ENCODE measurements around the gene DYRK1A. TPM values are rescaled to one million over a fixed set of nuclear protein-coding genes. Genes with fewer than 3 reads are reported as not detected.

Gene DYRK1A
- total RNA-seq, 1 experiment from 2014 or later, result 35.5 TPM

- Histone ChIP-seq H3K9me2 (ENCODE audit: insufficient read depth) (no peaks in the 10 kb centered on the region), H3K9me3 (ENCODE audit: insufficient read depth, low read depth) (no peaks in the 10 kb centered on the region), H3K4me3 (no peak overlapping the region), H2AFZ (no peak overlapping the region), H3K4me2 (no peak overlapping the region), H3K4me1 (replicated peaks; ENCODE audit: insufficient read depth) (no peaks in the 10 kb centered on the region), H3K27me3 (ENCODE audit: insufficient read depth, low read depth) (no peaks in the 10 kb centered on the region), H3F3A (ENCODE audit: insufficient read depth, low read depth) (peaks cover under 1% of the 10 kb centered on the region; the same call in 1 of the 2 replicates), H3K79me2 (ENCODE audit: low read depth) (no peaks in the 10 kb centered on the region), H3K27ac (no peak overlapping the region), H4K20me1 (ENCODE audit: insufficient read depth) (no peaks in the 10 kb centered on the region), H3K36me3 (ENCODE audit: low read depth) (no peaks in the 10 kb centered on the region)
- ChIA-PET POLR2A (ENCODE audit: unreplicated experiment) (no interaction called here), CTCF (no interaction called here)
- no peak for TF ChIP-seq CTCF (conservative IDR thresholded peaks at IDR 0.05)
- TF ChIP-seq EZH2 (IDR thresholded peaks at IDR 0.05; ENCODE audit: low read depth), result no peak
- no peak for DNase-seq
- intact Hi-C loops (cut with micrococcal nuclease; ENCODE audit: unreplicated experiment), result no loop called here
- BruUV-seq (replicated peaks), result no TSS peak
Measured at GRCh38 chr21:37527103-37527502, 160.5 kb downstream of the DYRK1A start.

DNA sequence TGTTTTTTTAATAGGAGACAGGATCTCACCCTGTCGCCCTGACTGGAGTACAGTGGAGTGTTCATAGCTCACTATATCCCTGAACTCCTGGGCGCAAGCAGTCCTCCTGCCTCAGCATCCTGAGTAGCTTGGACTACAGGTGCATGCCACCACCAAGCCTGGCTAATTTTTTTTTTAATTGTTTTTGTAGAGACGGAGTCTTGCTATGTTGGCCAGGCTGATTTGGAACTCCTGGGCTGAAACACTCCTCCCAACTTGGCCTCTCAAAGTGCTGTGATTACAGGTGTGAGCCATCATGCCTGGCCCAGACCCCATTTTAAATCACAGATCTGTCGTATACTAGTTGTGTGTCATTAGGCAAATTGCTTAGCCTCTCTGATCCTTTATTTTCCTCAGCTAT lies 161.1 kb downstream of the DYRK1A start:
- Histone ChIP-seq H3F3A (ENCODE audit: insufficient read depth, low read depth) (peaks cover 6% of the 10 kb centered on the region), H3K36me3 (ENCODE audit: low read depth) (no peaks in the 10 kb centered on the region), H2AFZ (no peak overlapping the region), H3K9me2 (ENCODE audit: insufficient read depth) (no peaks in the 10 kb centered on the region), H3K79me2 (ENCODE audit: low read depth) (no peaks in the 10 kb centered on the region), H3K27ac (no peak overlapping the region), H3K4me1 (replicated peaks; ENCODE audit: insufficient read depth) (peaks cover 3% of the 10 kb centered on the region), H3K4me3 (no peak overlapping the region), H3K4me2 (no peak overlapping the region), H3K9me3 (ENCODE audit: insufficient read depth, low read depth) (no peaks in the 10 kb centered on the region), H3K27me3 (ENCODE audit: insufficient read depth, low read depth) (no peaks in the 10 kb centered on the region), H4K20me1 (ENCODE audit: insufficient read depth) (no peaks in the 10 kb centered on the region)
- CTCF ChIA-PET, result no interaction called here
- TF ChIP-seq EZH2 (IDR thresholded peaks at IDR 0.05; ENCODE audit: low read depth), result no peak
- TF ChIP-seq CTCF (conservative IDR thresholded peaks at IDR 0.05), result no peak
- POLR2A ChIA-PET (ENCODE audit: unreplicated experiment), result no interaction called here
- intact Hi-C loops (cut with micrococcal nuclease; ENCODE audit: unreplicated experiment), result no loop called here
- no peak for DNase-seq
- no TSS peak for BruUV-seq (replicated peaks)

- Histone ChIP-seq H2AFZ (no peak overlapping the region), H3K4me3 (no peak overlapping the region), H4K20me1 (ENCODE audit: insufficient read depth) (no peaks in the 10 kb centered on the region), H3K9me2 (ENCODE audit: insufficient read depth) (no peaks in the 10 kb centered on the region), H3K79me2 (ENCODE audit: low read depth) (no peaks in the 10 kb centered on the region), H3K27ac (no peak overlapping the region), H3K4me2 (no peak overlapping the region), H3K36me3 (ENCODE audit: low read depth) (no peaks in the 10 kb centered on the region), H3K27me3 (ENCODE audit: insufficient read depth, low read depth) (no peaks in the 10 kb centered on the region), H3K4me1 (replicated peaks; ENCODE audit: insufficient read depth) (peaks cover 9% of the 10 kb centered on the region), H3F3A (ENCODE audit: insufficient read depth, low read depth) (peaks cover 12% of the 10 kb centered on the region), H3K9me3 (ENCODE audit: insufficient read depth, low read depth) (no peaks in the 10 kb centered on the region)
- no peak for DNase-seq
- CTCF ChIA-PET, result no interaction called here
- no peak for TF ChIP-seq EZH2 (IDR thresholded peaks at IDR 0.05; ENCODE audit: low read depth)
- no peak for TF ChIP-seq CTCF (conservative IDR thresholded peaks at IDR 0.05)
- POLR2A ChIA-PET (ENCODE audit: unreplicated experiment), result no interaction called here
- intact Hi-C loops (cut with micrococcal nuclease; ENCODE audit: unreplicated experiment), result no loop called here
- no TSS peak for BruUV-seq (replicated peaks)
Measured at GRCh38 chr21:37528150-37528937, 161.8 kb downstream of the DYRK1A start.
